Upper lobe of left lung (tissue), 6 donors: Measurements from ENCODE around the gene KLK15. TPM values are rescaled to one million over a fixed set of nuclear protein-coding genes. Genes with fewer than 3 reads are reported as not detected.

Experiments
- ATAC-seq, 2 donors: fragments of 200-7000 bp; cut with Tn5 transposase; one replicate each; pipeline ENCODE4 v1.9.1; 2022; ENCODE audit warnings: mild to moderate bottlenecking in 2 of 2, moderate library complexity in 2 of 2; ENCODE audit not compliant: low FRiP score in 2 of 2
- DNase-seq, 2 donors: peaks; one replicate each; pipeline ENCODE4 v3.0.0-alpha.2; 2019 to 2020
- H3K27ac ChIP-seq, 4 donors: fragments of 200-600 bp; sonication (generic); one replicate each; pipeline ENCODE4 v1.5.1; 2016 to 2019
- H3K27me3 ChIP-seq, 4 donors: fragments of 200-600 bp; sonication (generic); one replicate each; pipeline ENCODE4 v1.5.1; 2017 to 2019
- H3K36me3 ChIP-seq, 4 donors: fragments of 200-600 bp; sonication (generic); one replicate each; pipeline ENCODE4 v1.5.1; 2016 to 2019
- H3K4me1 ChIP-seq, 4 donors: fragments of 200-600 bp; sonication (generic); one replicate each; pipeline ENCODE4 v1.5.1; 2018 to 2019
- H3K4me3 ChIP-seq, 4 donors: fragments of 200-600 bp; sonication (generic); one replicate each; pipeline ENCODE4 v1.5.1; 2017 to 2019; ENCODE audit warnings: mild to moderate bottlenecking in 2 of 4, moderate library complexity in 1 of 4
- H3K9me3 ChIP-seq, 4 donors: fragments of 200-600 bp; sonication (generic); one replicate each; pipeline ENCODE4 v1.5.1; 2018 to 2019
- EP300 ChIP-seq, 4 donors: sonication (generic); formaldehyde crosslinking; IDR thresholded peaks; one replicate each; pipeline ENCODE4 v1.5.1; 2017; ENCODE audit warnings: antibody characterized with exemption in 4 of 4, control low read depth in 2 of 4
- POLR2A ChIP-seq, 4 donors: fragments of 450-650 bp; IDR thresholded peaks; one replicate each; pipeline ENCODE4 v1.5.1; 2016 to 2017; ENCODE audit warnings: antibody characterized with exemption in 4 of 4, mild to moderate bottlenecking in 2 of 4
- POLR2AphosphoS5 ChIP-seq, 2 donors: sonication (generic); formaldehyde crosslinking; IDR thresholded peaks; one replicate each; pipeline ENCODE4 v1.5.1; 2017; ENCODE audit warnings: antibody characterized with exemption in 2 of 2
- WGBS, 2 donors: methylation state at CpG; one replicate each; pipeline ENCODE4 v1.1.5; 2017 to 2018; 5-methylcytosine and 5-hydroxymethylcytosine counted together
- total RNA-seq, 6 donors: library from RNA; depleted of rRNA in 4 of 6; stranded (reverse); fragments of >200 nt in 4 of 6; gene quantifications; one replicate each; pipeline versions ENCODE4 v1.1.0 to v1.2.1, GENCODE V29; 2016 to 2021
- TF ChIP-seq, protein P1 (sequence below), 6 experiments: fragments of 450-650 bp in 4 of 6; fragments of 200-600 bp in 2 of 6; sonication (generic) in 2 of 6; IDR thresholded peaks; one replicate each; pipeline ENCODE4 v1.5.1; 2016 to 2019; ENCODE audit warnings: antibody characterized with exemption in 6 of 6
- donor health status: DM: no; HTN: no; CAD: no; lungs with moderate emphysema.
- donor health status: DM: no; HTN: yes; CAD: no; lungs with severe emphysema.

KLK15 gene
- total RNA-seq, 6 donors from 2014 or later, result not detected

DNA sequence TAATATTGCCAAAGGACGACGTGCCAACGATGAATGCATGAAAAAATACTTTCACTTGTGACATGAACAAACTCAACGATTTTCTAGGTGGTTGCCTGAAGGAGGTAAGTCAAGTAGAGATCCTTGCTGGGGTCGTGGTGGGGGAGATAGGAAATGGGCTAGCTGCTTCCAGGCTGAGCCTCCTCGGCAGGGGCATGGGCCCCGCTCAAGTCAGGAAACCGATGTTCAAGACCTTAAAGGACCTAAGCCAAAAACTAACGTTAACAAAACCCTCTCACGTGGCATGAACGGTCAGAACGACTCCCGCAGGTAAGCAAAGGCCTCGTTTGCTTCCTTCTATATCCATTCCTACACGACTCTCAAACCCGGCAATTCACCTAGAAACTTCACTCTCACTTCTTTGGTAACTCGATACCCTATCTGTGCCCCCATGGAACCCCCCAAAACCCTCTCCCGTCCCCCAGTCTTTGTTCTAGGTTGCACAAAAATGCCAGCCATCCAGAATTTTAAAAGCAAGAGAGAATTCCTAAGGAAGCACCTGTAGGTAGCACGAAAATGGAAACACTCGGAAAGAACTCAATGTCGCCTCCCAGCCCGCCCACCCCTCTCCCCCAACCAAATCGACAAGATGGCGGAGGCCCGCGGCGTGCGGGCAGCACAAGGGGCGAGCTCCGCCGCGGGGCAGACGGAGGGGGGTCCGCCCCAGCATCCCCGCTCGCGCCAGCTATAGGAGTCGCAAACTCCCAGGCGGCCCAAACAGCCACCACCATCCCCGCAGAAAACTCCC, 29.5 kb downstream of the KLK15 start:
- WGBS, 2 donors, result 0 to 1% methylated on average over 39 to 40 of the region's 40 CpGs
- DNase-seq, result peak in 1 of 2 donors; percentile 88
- Histone ChIP-seq H3K36me3 (peaks cover 4 to 26% (median 16%) of the 10 kb centered on the region in 4 donors), H3K9me3 (no peaks in the 10 kb centered on the region), H3K27ac (peak overlapping the region; percentile 89 to 97 (median 96)), H3K4me3 (peak overlapping the region; percentile 85 to 100 (median 94)), H3K27me3 (no peaks in the 10 kb centered on the region), H3K4me1 (peaks cover 13 to 25% (median 20%) of the 10 kb centered on the region in 4 donors)
- ATAC-seq, result peak in 1 of 2 donors; percentile 2
- TF ChIP-seq POLR2A (IDR thresholded peaks at IDR 0.05), result no peak
- no peak for TF ChIP-seq EP300 (IDR thresholded peaks at IDR 0.05)
- TF ChIP-seq, protein P1, sequence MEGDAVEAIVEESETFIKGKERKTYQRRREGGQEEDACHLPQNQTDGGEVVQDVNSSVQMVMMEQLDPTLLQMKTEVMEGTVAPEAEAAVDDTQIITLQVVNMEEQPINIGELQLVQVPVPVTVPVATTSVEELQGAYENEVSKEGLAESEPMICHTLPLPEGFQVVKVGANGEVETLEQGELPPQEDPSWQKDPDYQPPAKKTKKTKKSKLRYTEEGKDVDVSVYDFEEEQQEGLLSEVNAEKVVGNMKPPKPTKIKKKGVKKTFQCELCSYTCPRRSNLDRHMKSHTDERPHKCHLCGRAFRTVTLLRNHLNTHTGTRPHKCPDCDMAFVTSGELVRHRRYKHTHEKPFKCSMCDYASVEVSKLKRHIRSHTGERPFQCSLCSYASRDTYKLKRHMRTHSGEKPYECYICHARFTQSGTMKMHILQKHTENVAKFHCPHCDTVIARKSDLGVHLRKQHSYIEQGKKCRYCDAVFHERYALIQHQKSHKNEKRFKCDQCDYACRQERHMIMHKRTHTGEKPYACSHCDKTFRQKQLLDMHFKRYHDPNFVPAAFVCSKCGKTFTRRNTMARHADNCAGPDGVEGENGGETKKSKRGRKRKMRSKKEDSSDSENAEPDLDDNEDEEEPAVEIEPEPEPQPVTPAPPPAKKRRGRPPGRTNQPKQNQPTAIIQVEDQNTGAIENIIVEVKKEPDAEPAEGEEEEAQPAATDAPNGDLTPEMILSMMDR (IDR thresholded peaks at IDR 0.05), result no peak
- TF ChIP-seq POLR2AphosphoS5 (IDR thresholded peaks at IDR 0.05), result no peak

DNA sequence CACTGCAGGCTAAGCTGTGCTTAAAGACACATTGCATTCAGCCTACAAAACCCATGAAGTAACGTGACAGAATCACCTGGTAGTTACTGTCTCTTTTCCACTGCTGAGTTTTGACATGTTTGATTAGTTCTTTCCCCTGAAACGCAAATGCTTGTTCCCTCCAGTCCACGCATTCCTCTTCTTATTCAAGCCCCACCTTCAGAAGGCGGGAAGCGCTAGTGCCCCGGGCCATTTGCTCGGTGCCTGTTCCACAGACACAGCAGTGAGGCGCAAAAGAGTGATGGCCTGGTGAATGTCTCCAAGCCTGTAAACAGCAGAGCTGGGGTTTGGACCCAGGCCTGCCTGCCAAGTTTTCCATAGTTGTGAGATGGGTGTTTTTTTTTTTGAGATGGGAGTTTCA, 32.3 kb downstream of the KLK15 start:
- H3K27me3 ChIP-seq, result no peaks in the 10 kb centered on the region
- peaks cover 13 to 25% (median 20%) of the 10 kb centered on the region in 4 donors for H3K4me1 ChIP-seq
- WGBS, 2 donors, result 83 to 88% methylated on average over 8 of the region's 8 CpGs
- H3K9me3 ChIP-seq, result no peaks in the 10 kb centered on the region
- no peak for TF ChIP-seq EP300 (IDR thresholded peaks at IDR 0.05)
- TF ChIP-seq POLR2A (IDR thresholded peaks at IDR 0.05), result no peak
- TF ChIP-seq, protein P1 (IDR thresholded peaks at IDR 0.05), result no peak
- TF ChIP-seq POLR2AphosphoS5 (IDR thresholded peaks at IDR 0.05), result no peak
- H3K27ac ChIP-seq, result no peak overlapping the region
- H3K4me3 ChIP-seq, result no peak overlapping the region
- ATAC-seq (no peak), DNase-seq (no peak)
- peaks cover 13 to 51% (median 33%) of the 10 kb centered on the region in 4 donors for H3K36me3 ChIP-seq

DNA sequence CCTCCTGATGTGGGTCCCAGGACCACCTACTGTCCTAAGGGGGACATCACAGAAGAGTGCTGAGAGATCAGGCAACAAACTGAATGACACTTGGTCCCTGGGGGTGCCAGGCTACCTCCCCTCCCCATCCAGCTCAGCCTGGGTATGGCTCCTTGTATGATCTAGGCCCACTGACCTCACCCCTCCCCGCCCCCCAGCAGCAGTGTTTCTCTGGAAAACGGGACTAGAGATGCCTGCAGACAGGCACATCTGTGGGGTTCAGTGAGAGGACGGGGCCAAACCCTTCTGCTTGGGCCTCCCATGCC, 33.9 kb downstream of the KLK15 start:
- no peak overlapping the region for H3K27ac ChIP-seq
- no peak for ATAC-seq
- H3K4me1 ChIP-seq, result peaks cover 13 to 19% (median 16%) of the 10 kb centered on the region in 4 donors
- 72 to 75% methylated on average over 2 to 3 of the region's 3 CpGs for WGBS, 2 donors
- TF ChIP-seq EP300 (IDR thresholded peaks at IDR 0.05), result no peak
- TF ChIP-seq, protein P1 (IDR thresholded peaks at IDR 0.05), result no peak
- no peak for TF ChIP-seq POLR2A (IDR thresholded peaks at IDR 0.05)
- no peak for TF ChIP-seq POLR2AphosphoS5 (IDR thresholded peaks at IDR 0.05)
- no peak overlapping the region for H3K4me3 ChIP-seq
- no peak for DNase-seq
- peaks cover 13 to 51% (median 33%) of the 10 kb centered on the region in 4 donors for H3K36me3 ChIP-seq
- no peaks in the 10 kb centered on the region for H3K27me3 ChIP-seq
- no peaks in the 10 kb centered on the region for H3K9me3 ChIP-seq

DNA sequence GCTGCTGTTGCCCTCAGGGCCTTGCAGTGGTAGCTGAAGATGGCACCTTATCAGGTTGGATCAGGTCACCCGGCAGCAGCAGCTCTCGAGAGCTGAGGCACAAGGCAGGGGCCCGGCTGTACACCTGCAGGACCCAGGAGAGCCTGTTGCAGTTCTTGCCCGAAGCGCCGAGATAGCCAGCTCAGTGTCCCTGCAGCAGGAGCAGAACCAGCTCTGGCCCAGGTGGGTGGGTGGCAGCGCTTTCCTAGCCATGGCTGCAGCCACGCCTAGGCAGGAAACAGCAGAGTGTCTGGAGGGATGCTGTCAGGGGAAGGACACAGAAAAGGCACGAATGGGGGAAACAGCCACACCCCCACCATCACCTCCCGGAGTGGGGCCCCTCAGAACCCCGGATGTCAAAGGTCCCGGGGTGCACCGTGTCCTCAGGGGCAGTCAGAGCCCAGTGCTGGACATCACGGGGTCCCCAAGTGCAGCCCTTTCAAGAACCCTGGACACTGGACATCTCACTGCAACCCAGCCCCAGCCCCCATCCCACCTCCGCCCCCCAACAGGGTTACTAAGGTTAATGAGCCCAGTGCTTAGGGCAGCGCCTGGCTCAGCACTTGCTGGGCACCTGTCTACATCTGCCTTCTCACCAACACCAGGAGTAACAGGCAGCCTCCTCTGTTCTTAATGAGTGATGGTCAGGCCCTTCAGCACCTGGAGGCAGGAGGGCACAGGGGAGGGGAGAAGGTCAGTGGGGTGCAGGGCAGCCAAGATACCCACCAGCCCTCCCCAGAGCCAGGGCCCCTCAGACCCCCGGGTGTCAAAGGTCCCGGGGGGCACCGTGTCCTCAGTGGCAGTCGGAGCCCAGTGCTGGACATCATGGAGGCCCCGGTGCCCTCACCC, 34.5 kb downstream of the KLK15 start:
- Histone ChIP-seq H3K9me3 (no peaks in the 10 kb centered on the region), H3K36me3 (peaks cover 13 to 51% (median 33%) of the 10 kb centered on the region in 4 donors), H3K4me3 (no peak overlapping the region), H3K27ac (no peak overlapping the region), H3K4me1 (peaks cover 13 to 15% (median 14%) of the 10 kb centered on the region in 4 donors), H3K27me3 (no peaks in the 10 kb centered on the region)
- WGBS, 2 donors, result 83 to 89% methylated on average over 13 to 14 of the region's 21 CpGs
- DNase-seq (no peak), ATAC-seq (no peak)
- TF ChIP-seq EP300 (IDR thresholded peaks at IDR 0.05), result no peak
- TF ChIP-seq, protein P1 (IDR thresholded peaks at IDR 0.05), result no peak
- TF ChIP-seq POLR2A (IDR thresholded peaks at IDR 0.05), result no peak
- no peak for TF ChIP-seq POLR2AphosphoS5 (IDR thresholded peaks at IDR 0.05)
